HG02973 (cell line): ENCODE measurements around the gene PLCG1.

Source experiments
- ATAC-seq: cut with Tn5 transposase; IDR thresholded peaks from one replicate; pipeline ENCODE4 v1.9.1; 2021; ENCODE audit warnings: moderate library complexity; ENCODE audit not compliant: unreplicated experiment

PLCG1 gene

DNA sequence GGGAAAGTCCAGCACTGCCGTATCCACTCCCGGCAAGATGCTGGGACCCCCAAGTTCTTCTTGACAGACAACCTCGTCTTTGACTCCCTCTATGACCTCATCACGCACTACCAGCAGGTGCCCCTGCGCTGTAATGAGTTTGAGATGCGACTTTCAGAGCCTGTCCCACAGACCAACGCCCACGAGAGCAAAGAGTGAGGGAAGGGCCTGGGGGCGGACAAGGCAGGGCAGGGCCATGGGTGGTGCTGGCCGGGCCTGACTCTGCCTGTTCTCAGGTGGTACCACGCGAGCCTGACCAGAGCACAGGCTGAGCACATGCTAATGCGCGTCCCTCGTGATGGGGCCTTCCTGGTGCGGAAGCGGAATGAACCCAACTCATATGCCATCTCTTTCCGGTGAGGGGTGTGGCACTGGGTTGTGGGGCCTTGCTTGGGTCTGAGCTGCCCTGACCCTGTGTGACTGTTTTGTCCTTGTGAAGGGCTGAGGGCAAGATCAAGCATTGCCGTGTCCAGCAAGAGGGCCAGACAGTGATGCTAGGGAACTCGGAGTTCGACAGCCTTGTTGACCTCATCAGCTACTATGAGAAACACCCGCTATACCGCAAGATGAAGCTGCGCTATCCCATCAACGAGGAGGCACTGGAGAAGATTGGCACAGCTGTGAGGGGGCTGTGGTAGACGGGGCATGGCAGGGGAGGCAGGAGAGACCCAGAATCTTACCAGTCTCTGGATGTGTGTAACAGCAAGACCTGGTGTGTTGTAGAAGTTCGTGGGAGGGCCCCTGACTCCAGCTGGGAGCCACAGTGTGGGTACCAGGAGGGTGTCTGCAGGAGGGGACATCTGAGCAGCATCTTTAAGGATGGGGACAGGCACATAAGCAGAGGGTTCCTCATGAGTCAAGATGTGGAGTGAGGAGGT lies 29.1 kb downstream of the PLCG1 start:
- ATAC-seq, result no peak

- no peak for ATAC-seq
These were observed 29.8 kb downstream of the PLCG1 start for GRCh38 chr20:41167118-41167470.

- no peak for ATAC-seq
These were observed 30.3 kb downstream of the PLCG1 start for GRCh38 chr20:41167481-41168253.

- no peak for ATAC-seq
These were observed 31.2 kb downstream of the PLCG1 start for GRCh38 chr20:41168281-41169161.

- no peak for ATAC-seq
These were observed 31.9 kb downstream of the PLCG1 start for GRCh38 chr20:41169162-41169690.

- ATAC-seq, result no peak
These were observed 32.5 kb downstream of the PLCG1 start for GRCh38 chr20:41169791-41170351.

DNA sequence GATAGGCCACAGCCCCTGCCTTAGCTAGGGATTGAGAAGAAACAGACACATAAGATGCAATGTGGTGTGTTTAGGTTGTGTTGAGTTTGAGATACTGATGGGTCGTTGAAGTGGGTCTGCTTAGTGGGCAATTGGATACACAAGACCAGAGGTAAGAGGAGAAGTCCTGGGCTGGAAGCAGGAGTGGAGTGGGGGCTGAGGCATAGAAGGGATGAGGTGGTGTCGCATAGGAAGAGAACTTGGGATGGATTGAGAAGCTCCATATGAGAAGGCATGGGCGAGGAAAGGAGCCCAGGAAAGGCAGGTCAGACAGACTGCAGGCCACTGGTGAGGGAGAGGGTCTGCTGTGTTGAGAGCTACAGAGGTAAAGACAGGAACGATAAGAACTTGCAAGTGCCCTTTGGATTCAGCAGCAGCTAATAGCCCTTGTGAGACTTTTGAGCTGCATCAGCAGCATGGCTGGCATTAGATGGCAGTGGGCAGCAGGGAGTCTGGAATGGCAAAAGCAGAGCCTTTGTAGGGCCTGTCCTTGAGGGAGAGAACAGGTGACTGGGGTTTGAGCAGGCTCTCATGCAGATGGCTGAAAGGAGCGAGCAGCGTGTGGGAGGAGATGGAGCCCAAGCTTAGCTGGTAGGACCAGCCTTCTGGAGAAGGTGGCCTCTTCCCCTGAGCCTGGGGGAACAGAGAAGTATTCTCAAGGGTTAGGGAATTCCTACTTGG lies 33.2 kb downstream of the PLCG1 start:
- no peak for ATAC-seq

- no peak for ATAC-seq
These were observed 34.5 kb downstream of the PLCG1 start for GRCh38 chr20:41171736-41172295.

- no peak for ATAC-seq
These were observed 35.2 kb downstream of the PLCG1 start for GRCh38 chr20:41172296-41173140.

GRCh38 chr20:41173161-41173721 lies 35.9 kb downstream of the PLCG1 start:
- ATAC-seq, result no peak

GRCh38 chr20:41173791-41174341 lies 36.5 kb downstream of the PLCG1 start:
- no peak for ATAC-seq

DNA sequence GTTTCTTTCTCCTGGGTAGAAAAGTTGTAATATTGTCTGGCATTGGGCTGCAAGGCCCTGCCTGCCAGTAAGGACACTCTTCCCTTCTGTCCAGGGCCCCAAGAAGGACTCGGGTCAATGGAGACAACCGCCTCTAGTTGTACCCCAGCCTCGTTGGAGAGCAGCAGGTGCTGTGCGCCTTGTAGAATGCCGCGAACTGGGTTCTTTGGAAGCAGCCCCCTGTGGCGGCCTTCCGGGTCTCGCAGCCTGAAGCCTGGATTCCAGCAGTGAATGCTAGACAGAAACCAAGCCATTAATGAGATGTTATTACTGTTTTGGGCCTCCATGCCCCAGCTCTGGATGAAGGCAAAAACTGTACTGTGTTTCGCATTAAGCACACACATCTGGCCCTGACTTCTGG lies 37.0 kb downstream of the PLCG1 start:
- ATAC-seq, result no peak

DNA sequence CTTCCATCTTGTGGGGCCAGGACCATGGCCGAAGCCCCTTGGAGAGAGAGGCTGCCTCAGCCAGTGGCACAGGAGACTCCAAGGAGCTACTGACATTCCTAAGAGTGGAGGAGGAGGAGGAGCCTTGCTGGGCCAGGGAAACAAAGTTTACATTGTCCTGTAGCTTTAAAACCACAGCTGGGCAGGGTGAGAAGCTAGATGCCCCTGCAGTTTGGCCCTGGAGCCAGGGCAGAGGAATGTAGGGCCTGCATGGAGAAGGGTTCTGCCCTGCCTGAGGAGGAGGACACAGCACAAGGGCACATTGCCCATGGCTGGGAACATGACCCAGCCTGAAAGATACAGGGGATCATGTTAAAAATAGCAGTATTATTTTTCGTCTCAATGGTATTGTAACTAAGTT lies 37.4 kb downstream of the PLCG1 start:
- ATAC-seq, result no peak

DNA sequence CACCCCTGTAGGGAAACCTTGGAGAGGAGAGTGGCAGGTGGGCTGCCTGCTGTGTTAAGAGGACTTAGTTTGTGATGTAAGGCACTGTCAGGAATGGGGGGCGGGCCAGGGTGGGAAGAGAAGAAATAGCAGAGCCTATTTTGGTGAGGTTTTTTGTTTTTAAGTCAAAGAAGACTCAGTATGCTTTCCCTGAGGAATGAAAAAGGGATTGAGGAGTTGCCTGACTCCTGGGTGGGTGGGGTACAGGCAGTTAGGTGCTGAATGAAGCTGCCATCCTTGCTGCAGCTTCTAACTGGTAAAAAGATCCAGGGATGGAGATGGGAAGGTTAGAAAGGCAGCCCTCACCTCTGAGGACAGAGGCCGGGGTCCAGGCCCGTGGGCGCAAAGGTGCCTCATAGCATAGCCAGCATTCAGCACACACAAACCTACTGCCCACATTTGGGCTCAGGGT lies 37.9 kb downstream of the PLCG1 start:
- no peak for ATAC-seq

DNA sequence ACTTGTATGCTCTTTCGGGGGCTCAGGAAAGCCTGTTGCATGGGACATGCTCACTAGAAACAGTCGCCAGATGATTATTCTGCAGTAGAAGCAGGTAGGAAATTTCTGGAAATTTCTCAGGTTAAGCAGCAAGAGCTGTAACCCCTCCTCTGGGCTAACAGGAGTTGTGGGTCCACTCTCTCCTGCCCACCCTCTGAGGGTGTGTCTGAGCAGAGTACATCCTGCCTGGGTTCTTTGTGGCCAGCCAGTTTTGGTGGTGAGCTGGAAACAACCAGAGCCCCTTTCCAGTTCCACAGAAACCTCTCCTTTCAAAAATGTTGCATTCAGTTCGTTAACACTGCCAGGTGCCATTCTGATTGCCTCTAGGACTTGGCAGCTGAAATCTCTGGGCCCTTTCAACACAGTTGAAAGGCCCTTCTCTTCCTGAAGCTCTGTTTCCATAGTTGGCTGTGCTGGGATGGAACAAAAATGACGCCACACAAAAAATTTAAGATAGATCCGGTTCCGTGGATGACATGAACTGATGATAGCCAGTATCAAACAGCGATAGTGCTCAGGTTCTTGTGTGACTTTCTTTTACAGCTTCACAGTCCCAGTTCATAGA lies 38.5 kb downstream of the PLCG1 start:
- no peak for ATAC-seq

DNA sequence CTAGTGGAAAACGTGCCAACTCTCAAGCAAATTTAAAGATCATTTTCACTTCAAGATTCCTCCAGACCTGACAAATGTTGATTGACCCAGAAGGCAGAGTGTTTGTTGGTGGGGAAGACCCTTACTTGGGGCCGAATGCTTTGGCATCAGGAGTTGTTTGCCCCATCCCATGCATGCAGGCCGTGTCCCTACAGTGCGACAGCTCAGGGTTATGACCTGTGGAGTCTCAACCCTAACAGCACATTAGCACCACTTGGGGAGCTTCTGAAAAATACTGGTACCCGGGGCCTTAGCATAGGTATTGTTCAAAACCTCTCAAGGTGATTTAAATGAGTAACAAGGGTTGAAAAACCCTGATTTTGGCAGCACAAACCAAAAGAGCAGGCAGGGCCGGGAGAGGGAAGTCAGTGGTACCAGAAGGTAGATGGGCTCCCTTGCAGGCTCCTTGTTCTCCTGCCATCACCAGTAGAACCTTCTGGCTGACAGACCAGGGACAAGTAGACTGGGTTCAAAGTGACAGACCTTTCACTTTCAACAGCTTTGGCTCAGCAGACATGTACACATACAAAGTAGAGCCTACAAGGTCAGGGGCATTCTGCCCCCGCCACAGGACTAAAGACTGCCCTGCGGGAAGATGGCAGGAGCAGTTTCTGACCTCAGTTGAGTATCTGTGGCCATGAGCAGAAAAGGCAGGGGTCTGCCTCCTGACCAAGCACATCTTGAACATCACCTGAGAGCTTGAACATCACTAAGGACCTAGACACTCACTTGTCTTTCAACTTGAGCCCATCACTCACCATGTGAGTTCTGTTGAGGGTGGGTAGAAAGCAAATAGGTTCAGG lies 39.6 kb downstream of the PLCG1 start:
- no peak for ATAC-seq

DNA sequence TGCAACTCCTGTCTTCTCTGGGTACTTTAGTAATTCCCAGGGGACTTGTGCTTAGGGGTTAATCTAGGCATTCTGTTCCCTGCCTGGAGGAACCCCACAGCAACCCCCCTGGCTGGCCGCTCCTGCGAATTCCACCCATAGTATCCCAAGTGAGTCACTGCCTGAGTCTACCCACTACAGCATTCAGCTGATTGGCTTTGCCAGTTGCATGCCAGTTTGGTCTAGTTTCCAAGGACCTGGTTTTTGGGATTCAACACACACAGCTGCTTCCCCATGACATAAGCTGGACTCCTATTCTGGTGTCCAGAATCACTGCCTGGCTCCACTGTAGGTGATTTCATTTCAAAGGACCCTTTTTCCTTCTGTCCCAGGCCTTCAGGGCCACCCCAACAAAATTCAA lies 40.3 kb downstream of the PLCG1 start:
- ATAC-seq, result no peak
